Nephron (organoid): Measurements from ENCODE around the gene NEUROD6.

Source experiments
- H3K27ac Mint-ChIP-seq, 3 experiments: 2 replicates each; pipeline ENCODE4 v1.8.0; 2020; ENCODE audit warnings: mixed read lengths in 3 of 3, mild to moderate bottlenecking in 2 of 3, moderate library complexity in 1 of 3
- H3K27me3 Mint-ChIP-seq: 2 replicates; pipeline ENCODE4 v1.8.0; 2021; ENCODE audit warnings: low read depth, mild to moderate bottlenecking, moderate library complexity, mixed read lengths
- H3K36me3 Mint-ChIP-seq: 2 replicates; pipeline ENCODE4 v1.8.0; 2020; ENCODE audit warnings: low read depth, mixed read lengths
- H3K4me1 Mint-ChIP-seq: 2 replicates; pipeline ENCODE4 v1.8.0; 2020; ENCODE audit warnings: mixed read lengths
- H3K4me3 Mint-ChIP-seq, 3 experiments: 2 replicates each; pipeline ENCODE4 v1.8.0; 2020; ENCODE audit warnings: mild to moderate bottlenecking in 3 of 3, mixed read lengths in 3 of 3, moderate library complexity in 2 of 3
- H3K9me3 Mint-ChIP-seq: 2 replicates; pipeline ENCODE4 v1.8.0; 2020; ENCODE audit warnings: mixed read lengths
- TF ChIP-seq, protein P1 (sequence below), 3 experiments: fragments of 200-600 bp; sonication (generic); IDR thresholded peaks; one replicate each; pipeline ENCODE4 v1.5.0; 2021; ENCODE audit warnings: antibody characterized with exemption in 3 of 3; ENCODE audit not compliant: unreplicated experiment in 3 of 3

NEUROD6 gene

DNA sequence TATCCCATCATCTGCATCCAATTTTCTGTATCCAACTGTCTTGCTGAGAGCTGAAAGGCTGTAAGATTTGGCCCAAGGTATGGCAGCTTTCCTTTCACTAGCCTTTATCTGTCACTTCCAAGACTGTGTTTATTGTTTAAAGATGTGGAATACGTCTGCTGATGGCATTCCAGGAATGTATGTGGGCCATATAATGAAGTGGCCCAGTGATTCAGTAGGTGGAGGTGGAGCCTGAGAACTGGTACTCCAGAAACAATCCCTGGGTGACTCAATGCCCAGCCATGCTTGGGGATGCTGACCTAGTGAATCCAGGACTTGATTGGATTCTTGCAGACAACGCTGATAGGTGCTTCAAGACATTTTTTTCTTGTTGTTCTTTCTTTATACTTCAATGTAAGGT lies 13.5 kb downstream of the NEUROD6 start:
- Mint-ChIP-seq H3K27me3 (peaks cover 9% of the 10 kb centered on the region), H3K4me1 (no peaks in the 10 kb centered on the region), H3K9me3 (peaks cover 3% of the 10 kb centered on the region), H3K36me3 (no peaks in the 10 kb centered on the region), H3K27ac (no peak overlapping the region), H3K4me3 (no peak overlapping the region)
- TF ChIP-seq, protein P1, sequence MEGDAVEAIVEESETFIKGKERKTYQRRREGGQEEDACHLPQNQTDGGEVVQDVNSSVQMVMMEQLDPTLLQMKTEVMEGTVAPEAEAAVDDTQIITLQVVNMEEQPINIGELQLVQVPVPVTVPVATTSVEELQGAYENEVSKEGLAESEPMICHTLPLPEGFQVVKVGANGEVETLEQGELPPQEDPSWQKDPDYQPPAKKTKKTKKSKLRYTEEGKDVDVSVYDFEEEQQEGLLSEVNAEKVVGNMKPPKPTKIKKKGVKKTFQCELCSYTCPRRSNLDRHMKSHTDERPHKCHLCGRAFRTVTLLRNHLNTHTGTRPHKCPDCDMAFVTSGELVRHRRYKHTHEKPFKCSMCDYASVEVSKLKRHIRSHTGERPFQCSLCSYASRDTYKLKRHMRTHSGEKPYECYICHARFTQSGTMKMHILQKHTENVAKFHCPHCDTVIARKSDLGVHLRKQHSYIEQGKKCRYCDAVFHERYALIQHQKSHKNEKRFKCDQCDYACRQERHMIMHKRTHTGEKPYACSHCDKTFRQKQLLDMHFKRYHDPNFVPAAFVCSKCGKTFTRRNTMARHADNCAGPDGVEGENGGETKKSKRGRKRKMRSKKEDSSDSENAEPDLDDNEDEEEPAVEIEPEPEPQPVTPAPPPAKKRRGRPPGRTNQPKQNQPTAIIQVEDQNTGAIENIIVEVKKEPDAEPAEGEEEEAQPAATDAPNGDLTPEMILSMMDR (IDR thresholded peaks at IDR 0.05; ENCODE audit: unreplicated experiment in 3 of 3) = no peak

DNA sequence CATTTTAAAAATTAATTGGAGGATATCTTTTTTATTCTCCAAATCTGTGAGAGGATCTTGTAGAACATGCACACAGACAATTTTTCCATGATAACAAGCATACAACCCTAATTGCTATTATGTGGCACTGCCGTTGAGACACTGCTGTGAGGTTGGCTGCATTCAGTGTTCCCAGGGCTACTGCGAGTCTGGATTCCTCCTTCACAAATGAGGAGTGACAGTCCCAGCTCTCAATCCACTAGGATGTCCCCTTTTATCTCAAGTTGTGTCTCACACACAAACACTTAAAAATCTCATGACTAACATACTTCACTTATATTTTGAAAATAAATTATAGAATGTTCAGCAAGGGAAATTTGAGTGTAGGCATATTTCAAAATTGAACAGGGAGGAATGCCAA lies 14.1 kb downstream of the NEUROD6 start:
- no peak overlapping the region for H3K27ac Mint-ChIP-seq
- H3K9me3 Mint-ChIP-seq = peaks cover 3% of the 10 kb centered on the region
- H3K4me1 Mint-ChIP-seq = no peaks in the 10 kb centered on the region
- TF ChIP-seq, protein P1 (IDR thresholded peaks at IDR 0.05; ENCODE audit: unreplicated experiment in 3 of 3) = no peak
- H3K27me3 Mint-ChIP-seq = peaks cover 9% of the 10 kb centered on the region
- no peak overlapping the region for H3K4me3 Mint-ChIP-seq
- no peaks in the 10 kb centered on the region for H3K36me3 Mint-ChIP-seq

DNA sequence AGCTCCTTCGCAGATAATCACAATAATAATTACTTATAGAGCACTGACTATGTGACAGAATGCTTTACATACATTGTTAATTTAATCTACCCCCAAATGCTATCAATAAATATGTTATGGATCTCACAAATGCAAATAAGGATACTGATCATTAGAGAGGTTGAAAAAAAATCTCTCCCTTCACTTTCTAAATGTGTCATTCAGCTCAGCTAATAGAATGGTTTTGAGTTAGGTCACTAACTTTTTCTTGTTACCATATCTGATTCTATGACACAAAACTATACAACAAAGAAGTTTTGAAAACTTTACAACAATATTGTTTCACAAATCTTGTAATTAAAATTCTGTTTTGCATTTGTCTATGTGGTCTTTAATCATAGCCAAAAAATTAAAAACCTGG lies 17.4 kb downstream of the NEUROD6 start:
- TF ChIP-seq, protein P1 (IDR thresholded peaks at IDR 0.05; ENCODE audit: unreplicated experiment in 3 of 3) = no peak
- no peaks in the 10 kb centered on the region for H3K4me1 Mint-ChIP-seq
- no peaks in the 10 kb centered on the region for H3K9me3 Mint-ChIP-seq
- no peak overlapping the region for H3K27ac Mint-ChIP-seq
- no peaks in the 10 kb centered on the region for H3K36me3 Mint-ChIP-seq
- peaks cover 10% of the 10 kb centered on the region for H3K27me3 Mint-ChIP-seq
- H3K4me3 Mint-ChIP-seq = no peak overlapping the region

DNA sequence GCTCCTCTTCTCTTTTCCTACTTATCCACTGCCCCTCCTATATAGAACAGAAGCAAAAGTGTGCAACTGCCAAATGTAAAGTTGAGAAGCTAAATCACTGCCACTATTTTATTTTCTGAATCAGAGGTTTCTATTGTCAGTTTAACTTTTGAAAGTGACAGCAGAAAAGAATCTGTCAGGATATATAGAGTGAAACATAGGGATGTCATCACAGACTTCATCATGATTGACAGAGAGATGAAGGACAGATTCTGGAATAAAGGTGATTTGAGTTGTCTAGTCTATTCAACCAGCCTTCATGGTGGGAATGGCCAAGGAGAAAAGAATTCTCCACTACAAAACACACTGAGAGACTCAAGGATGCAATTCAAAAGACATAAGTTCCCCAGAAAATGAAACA lies 19.9 kb downstream of the NEUROD6 start:
- Mint-ChIP-seq H3K4me3 (no peak overlapping the region), H3K27me3 (peaks cover 10% of the 10 kb centered on the region), H3K36me3 (no peaks in the 10 kb centered on the region), H3K27ac (no peak overlapping the region), H3K9me3 (no peaks in the 10 kb centered on the region), H3K4me1 (no peaks in the 10 kb centered on the region)
- TF ChIP-seq, protein P1 (IDR thresholded peaks at IDR 0.05; ENCODE audit: unreplicated experiment in 3 of 3) = no peak

DNA sequence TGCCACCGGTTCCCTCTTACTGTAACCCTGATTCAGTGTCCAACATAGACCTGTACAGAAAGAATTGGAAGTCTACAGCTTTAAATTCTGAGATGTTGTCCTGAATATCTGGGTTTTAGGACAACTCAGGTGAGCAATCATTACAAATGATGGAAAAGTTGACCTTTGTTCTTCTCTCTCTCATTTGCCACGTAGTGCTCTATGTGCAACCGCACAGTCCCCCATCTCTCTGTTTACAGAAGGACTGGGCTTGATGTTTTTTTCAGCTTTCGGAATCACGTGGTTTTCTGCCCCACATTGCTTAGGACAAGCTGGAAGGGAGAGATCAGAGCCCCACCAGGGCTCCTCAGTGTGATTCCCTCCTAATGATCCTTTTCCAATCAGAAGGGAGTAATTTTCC lies 22.2 kb downstream of the NEUROD6 start:
- no peaks in the 10 kb centered on the region for H3K4me1 Mint-ChIP-seq
- H3K9me3 Mint-ChIP-seq = no peaks in the 10 kb centered on the region
- peaks cover 3% of the 10 kb centered on the region for H3K27me3 Mint-ChIP-seq
- H3K4me3 Mint-ChIP-seq = no peak overlapping the region
- TF ChIP-seq, protein P1 (IDR thresholded peaks at IDR 0.05; ENCODE audit: unreplicated experiment in 3 of 3) = no peak
- no peaks in the 10 kb centered on the region for H3K36me3 Mint-ChIP-seq
- H3K27ac Mint-ChIP-seq = peak overlapping the region in 1 of 3 experiments; percentile 7

DNA sequence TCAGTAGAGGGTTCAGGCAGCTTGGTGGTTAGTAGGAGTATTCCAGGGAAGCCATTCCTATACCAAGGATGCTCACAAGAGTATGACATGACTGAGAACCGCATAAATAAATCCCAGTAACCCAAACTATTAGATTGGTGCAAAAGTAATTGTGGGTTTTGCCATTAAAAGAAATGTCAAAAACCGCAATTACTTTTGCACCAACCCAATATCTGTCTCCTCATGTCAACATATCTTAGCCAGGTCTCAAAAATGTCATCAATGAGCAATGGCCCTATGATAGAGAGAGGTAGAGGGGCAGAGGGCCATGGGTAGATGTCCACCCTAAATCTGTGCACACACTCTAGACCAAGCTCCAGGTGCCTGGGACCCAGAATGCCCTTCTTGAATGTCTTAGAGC lies 23.6 kb downstream of the NEUROD6 start:
- Mint-ChIP-seq H3K4me1 (peaks cover 6% of the 10 kb centered on the region), H3K9me3 (no peaks in the 10 kb centered on the region), H3K4me3 (no peak overlapping the region), H3K36me3 (no peaks in the 10 kb centered on the region), H3K27ac (no peak overlapping the region), H3K27me3 (peaks cover 3% of the 10 kb centered on the region)
- TF ChIP-seq, protein P1 (IDR thresholded peaks at IDR 0.05; ENCODE audit: unreplicated experiment in 3 of 3) = no peak
